Lower leg skin (tissue), 4 donors: ENCODE data around the gene NDUFS4. TPM values are rescaled to one million over a fixed set of nuclear protein-coding genes. Genes with fewer than 3 reads are reported as not detected.

Source experiments
- total RNA-seq, 4 donors: library from RNA; depleted of rRNA; stranded (reverse); fragments of >200 nt; gene quantifications; one replicate each; pipeline ENCODE4 v1.1.0, GENCODE V29; 2016

Gene NDUFS4
- total RNA-seq, 4 donors from 2014 or later: 45.4 to 91.0 (median 76.7) TPM

Other genes starting within 250 kb of the NDUFS4 start
- gene FST, start 80.0 kb upstream of the NDUFS4 start, total RNA-seq: 10 to 100 TPM in 2 of 4 donors, 1 to 10 TPM in 2; 6.1 to 14.0 (median 8.7) TPM